Left lung (tissue), 10 donors: ENCODE measurements around the gene SCAANT1. TPM values are rescaled to one million over a fixed set of nuclear protein-coding genes. Genes with fewer than 3 reads are reported as not detected.
A peak's percentile ranks its signal among the peaks of the same experiment; 100 is the strongest.

Experiments used
- ATAC-seq: fragments of 200-7000 bp; cut with Tn5 transposase; one replicate; pipeline ENCODE4 v1.9.1; 2020; ENCODE audit warnings: moderate library complexity
- DNase-seq, 4 donors: peaks; one replicate each; pipeline ENCODE4 v3.0.0-alpha.2; 2013 to 2020
- H3K27ac ChIP-seq, 2 donors: fragments of 200-600 bp; sonication (generic) in 1 of 2; one replicate each; pipeline versions ENCODE4 v1.5.0 to v1.8.0; 2020 to 2021
- H3K27me3 ChIP-seq, 2 donors: fragments of 200-600 bp; sonication (generic) in 1 of 2; one replicate each; pipeline versions ENCODE4 v1.5.0 to v1.8.0; 2020 to 2021
- H3K36me3 ChIP-seq, 2 donors: fragments of 200-600 bp; sonication (generic) in 1 of 2; one replicate each; pipeline versions ENCODE4 v1.5.0 to v1.8.0; 2020 to 2021
- H3K4me1 ChIP-seq, 2 donors: fragments of 200-600 bp; one replicate each; pipeline ENCODE4 v1.8.0; 2021
- H3K4me3 ChIP-seq, 2 donors: fragments of 200-600 bp; sonication (generic) in 1 of 2; one replicate each; pipeline versions ENCODE4 v1.5.0 to v1.8.0; 2020 to 2021; ENCODE audit warnings: mild to moderate bottlenecking in 1 of 2
- H3K9me3 ChIP-seq, 2 donors: fragments of 200-600 bp; sonication (generic) in 1 of 2; one replicate each; pipeline versions ENCODE4 v1.5.0 to v1.8.0; 2020 to 2021
- intact Hi-C, 2 donors: fragments of 100-400 bp; cut with DNase I; formaldehyde crosslinking; loops; one replicate each; pipeline versions ENCODE4 v1.11.2 to v1.14.2; 2022
- polyA plus RNA-seq, 6 donors: library from polyadenylated mRNA; unstranded; fragments of 120-200 nt; gene quantifications; one replicate each; pipeline ENCODE4 v1.2.1, GENCODE V29; 2013; ENCODE audit not compliant: insufficient read length in 6 of 6
- total RNA-seq, 2 donors: library from RNA; stranded (reverse); fragmentation: NEBNext Ultra II Directional; extraction: Animal tissue kit (Norgen Biotek cat#: 25700); gene quantifications; one replicate each; pipeline ENCODE4 v1.2.1, GENCODE V29; 2021
- TF ChIP-seq, protein P1 (sequence below), 2 donors: fragments of 200-600 bp; sonication (generic) in 1 of 2; IDR thresholded peaks; one replicate each; pipeline versions ENCODE4 v1.5.0 to v1.8.0; 2021; ENCODE audit warnings: antibody characterized with exemption in 2 of 2
- donor health status: DM: no; HTN: yes; CAD: no.
- donor health status: DM: no; HTN: no; CAD: no.

SCAANT1 gene
- total and polyA plus RNA-seq, 8 donors, result 1.1 to 2.7 (median 1.7) TPM; not detected in 3

DNA sequence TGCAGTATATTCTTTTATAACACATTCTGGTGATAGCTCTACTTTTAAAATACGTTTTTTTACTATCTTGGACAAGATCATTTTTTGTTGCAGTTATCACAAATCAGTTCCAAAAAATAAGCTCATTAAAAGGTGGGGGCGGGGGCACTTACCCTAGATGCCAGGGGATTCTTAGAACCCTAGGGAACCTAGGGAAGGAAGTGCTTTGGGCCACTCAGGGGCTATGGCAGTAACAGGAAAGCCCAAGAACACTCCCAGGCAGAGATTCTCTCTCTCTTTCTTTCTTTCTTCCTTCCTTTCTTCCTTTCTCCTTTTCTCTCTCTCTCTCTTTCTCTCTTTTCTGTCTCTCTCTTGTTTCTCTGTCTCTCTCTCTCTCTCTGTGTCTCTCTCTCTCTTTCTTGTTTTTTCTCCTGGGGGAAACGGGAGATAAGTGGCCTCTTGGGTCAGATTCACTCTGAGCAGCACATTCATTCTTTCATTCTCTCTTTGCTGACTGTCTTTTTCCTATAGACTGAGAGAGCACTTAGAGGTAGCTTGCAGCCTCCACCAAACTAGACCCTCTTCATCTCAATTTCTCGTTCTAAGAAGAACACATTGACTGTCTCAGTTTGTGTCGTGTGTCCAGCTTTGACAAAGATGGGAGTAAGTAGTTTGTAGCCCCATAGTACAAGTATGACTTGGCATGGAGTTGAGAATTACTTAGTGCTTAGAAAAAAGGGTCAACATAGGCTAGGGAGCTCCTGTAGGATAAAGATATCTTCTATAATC, 16.6 kb downstream of the SCAANT1 start:
- TF ChIP-seq, protein P1, sequence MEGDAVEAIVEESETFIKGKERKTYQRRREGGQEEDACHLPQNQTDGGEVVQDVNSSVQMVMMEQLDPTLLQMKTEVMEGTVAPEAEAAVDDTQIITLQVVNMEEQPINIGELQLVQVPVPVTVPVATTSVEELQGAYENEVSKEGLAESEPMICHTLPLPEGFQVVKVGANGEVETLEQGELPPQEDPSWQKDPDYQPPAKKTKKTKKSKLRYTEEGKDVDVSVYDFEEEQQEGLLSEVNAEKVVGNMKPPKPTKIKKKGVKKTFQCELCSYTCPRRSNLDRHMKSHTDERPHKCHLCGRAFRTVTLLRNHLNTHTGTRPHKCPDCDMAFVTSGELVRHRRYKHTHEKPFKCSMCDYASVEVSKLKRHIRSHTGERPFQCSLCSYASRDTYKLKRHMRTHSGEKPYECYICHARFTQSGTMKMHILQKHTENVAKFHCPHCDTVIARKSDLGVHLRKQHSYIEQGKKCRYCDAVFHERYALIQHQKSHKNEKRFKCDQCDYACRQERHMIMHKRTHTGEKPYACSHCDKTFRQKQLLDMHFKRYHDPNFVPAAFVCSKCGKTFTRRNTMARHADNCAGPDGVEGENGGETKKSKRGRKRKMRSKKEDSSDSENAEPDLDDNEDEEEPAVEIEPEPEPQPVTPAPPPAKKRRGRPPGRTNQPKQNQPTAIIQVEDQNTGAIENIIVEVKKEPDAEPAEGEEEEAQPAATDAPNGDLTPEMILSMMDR (IDR thresholded peaks at IDR 0.05), result no peak
- intact Hi-C loops, result no loop called here
- H3K9me3 ChIP-seq, result no peaks in the 10 kb centered on the region
- peaks cover 5 to 15% of the 10 kb centered on the region in 2 donors for H3K4me1 ChIP-seq
- peak overlapping the region in 1 of 2 donors; percentile 37 for H3K27ac ChIP-seq
- no peaks in the 10 kb centered on the region for H3K27me3 ChIP-seq
- DNase-seq, result no peak
- ATAC-seq, result no peak
- H3K4me3 ChIP-seq, result no peak overlapping the region
- peaks cover 0 to 35% of the 10 kb centered on the region in 2 donors for H3K36me3 ChIP-seq

DNA sequence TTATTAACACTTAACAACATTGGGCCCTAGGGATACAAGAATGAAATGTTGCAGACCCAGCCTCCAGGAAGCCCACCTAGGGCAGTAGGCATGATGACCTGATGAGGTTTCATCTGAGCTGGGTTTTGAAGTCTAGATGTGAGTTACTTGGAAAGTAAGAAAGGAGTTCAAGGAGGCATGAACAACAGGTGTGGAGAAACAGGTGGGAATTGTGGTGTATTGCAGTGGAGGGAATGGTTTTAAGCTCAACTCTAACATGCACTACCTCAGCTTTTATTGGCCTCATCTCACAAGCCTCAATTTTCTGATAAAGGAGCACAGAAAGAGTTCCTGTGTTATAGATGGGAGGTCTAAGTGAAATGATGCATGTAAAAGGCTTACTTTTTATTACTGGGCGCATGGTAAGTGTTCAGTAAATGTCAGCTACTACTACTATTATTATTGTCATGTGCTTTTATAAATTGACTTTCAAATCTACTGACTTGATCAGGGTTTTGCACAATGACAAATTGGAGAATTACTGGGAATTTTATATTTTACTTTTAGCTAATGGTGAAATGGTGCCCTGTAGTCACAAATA, 19.3 kb downstream of the SCAANT1 start:
- intact Hi-C loops, result no loop called here
- H3K4me3 ChIP-seq, result no peak overlapping the region
- TF ChIP-seq, protein P1 (IDR thresholded peaks at IDR 0.05), result no peak
- peaks cover 0 to 11% of the 10 kb centered on the region in 2 donors for H3K36me3 ChIP-seq
- no peak overlapping the region for H3K27ac ChIP-seq
- ATAC-seq, result no peak
- H3K27me3 ChIP-seq, result no peaks in the 10 kb centered on the region
- H3K4me1 ChIP-seq, result peaks cover 5 to 15% of the 10 kb centered on the region in 2 donors
- DNase-seq, result no peak
- no peaks in the 10 kb centered on the region for H3K9me3 ChIP-seq

DNA sequence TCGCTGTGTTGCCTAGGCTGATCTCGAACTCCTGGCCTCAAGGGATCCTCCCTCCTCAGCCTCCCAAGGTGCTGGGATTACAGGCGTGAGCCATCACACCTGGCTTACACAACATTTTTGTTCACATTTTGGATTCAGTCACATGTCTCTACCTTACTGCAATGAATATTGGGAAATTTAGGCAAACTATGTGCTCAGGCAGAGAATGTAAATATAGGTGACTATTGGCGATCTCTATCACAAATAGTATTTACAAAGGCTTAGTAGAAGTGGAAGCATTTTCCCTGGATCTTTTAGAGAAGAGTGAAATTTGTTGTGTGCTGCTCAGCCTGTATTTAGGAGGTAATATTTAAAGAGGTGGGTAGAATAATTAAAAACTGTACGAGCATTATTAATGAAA, 20.7 kb downstream of the SCAANT1 start:
- TF ChIP-seq, protein P1 (IDR thresholded peaks at IDR 0.05), result no peak
- ATAC-seq (no peak), DNase-seq (no peak)
- no peak overlapping the region for H3K4me3 ChIP-seq
- intact Hi-C loops, result no loop called here
- no peak overlapping the region for H3K27ac ChIP-seq
- peaks cover 0 to 11% of the 10 kb centered on the region in 2 donors for H3K36me3 ChIP-seq
- no peaks in the 10 kb centered on the region for H3K27me3 ChIP-seq
- H3K9me3 ChIP-seq, result no peaks in the 10 kb centered on the region
- H3K4me1 ChIP-seq, result peaks cover 5 to 8% of the 10 kb centered on the region in 2 donors

DNA sequence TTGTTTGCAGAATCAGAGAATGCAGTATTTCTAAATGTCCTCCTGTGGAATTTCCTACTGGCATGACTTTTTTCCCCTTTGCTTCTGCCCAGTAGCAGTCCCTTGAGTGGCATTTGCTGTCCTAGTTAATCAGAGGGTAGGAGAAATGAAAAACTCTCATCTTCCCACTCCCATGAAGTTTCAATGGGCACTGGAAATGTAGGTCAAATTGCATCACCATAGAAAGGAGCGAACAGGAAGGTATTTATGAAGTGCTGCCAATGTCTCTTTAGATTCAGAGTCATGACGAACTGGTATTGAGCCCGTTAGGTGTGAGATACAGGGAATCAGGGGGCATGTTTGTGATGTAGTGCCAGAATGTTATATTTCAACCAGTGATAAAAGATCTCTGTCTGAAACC, 25.3 kb downstream of the SCAANT1 start:
- no peaks in the 10 kb centered on the region for H3K9me3 ChIP-seq
- ATAC-seq (peak; percentile 72), DNase-seq (no peak)
- no peaks in the 10 kb centered on the region for H3K4me1 ChIP-seq
- H3K27me3 ChIP-seq, result no peaks in the 10 kb centered on the region
- H3K36me3 ChIP-seq, result peaks cover 0 to 10% of the 10 kb centered on the region in 2 donors
- intact Hi-C loops, result no loop called here
- TF ChIP-seq, protein P1 (IDR thresholded peaks at IDR 0.05), result no peak
- H3K27ac ChIP-seq, result no peak overlapping the region
- H3K4me3 ChIP-seq, result no peak overlapping the region

DNA sequence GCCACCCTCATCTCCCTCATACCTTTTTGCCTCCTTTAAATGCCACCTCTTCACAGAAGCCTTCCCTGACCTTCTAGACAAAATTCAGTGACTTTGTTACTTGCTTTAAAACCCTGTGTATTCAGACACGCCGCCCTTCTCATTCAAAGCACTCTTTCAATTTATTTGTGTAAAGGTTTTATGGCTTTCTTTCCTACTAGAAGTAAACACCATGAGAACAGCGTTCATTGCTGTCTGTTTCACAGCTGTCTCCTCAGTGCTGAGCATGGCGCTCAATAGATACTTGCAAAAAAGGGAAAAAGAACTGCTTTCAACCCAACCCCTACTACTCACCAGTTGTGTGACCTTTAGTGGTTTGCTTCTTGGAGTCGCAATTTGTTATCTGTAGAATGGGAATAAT, 31.5 kb downstream of the SCAANT1 start:
- ATAC-seq, result no peak
- Histone ChIP-seq H3K9me3 (no peaks in the 10 kb centered on the region), H3K27me3 (no peaks in the 10 kb centered on the region), H3K4me3 (no peak overlapping the region), H3K4me1 (peaks cover 0 to 4% of the 10 kb centered on the region in 2 donors), H3K36me3 (no peaks in the 10 kb centered on the region), H3K27ac (no peak overlapping the region)
- DNase-seq, result no peak
- intact Hi-C loops, result no loop called here
- TF ChIP-seq, protein P1 (IDR thresholded peaks at IDR 0.05), result no peak
